Measurements from ENCODE around the gene TRPM2.
A peak's percentile ranks its signal among the peaks of the same experiment; 100 is the strongest.

Gene TRPM2

GRCh38 chr21:44331209-44331608 is 22.2 kb upstream of the TRPM2 start:
- no peak for TF ChIP-seq CTCF (conservative IDR thresholded peaks at IDR 0.05; ENCODE audit: low read length)
- no peak overlapping the region for H3K4me3 ChIP-seq (ENCODE audit: low read length)
- no peak for DNase-seq (ENCODE audit: low read depth)

GRCh38 chr21:44331650-44332307 is 21.6 kb upstream of the TRPM2 start:
- no peak for TF ChIP-seq CTCF (conservative IDR thresholded peaks at IDR 0.05; ENCODE audit: low read length)
- H3K4me3 ChIP-seq (ENCODE audit: low read length), result no peak overlapping the region
- DNase-seq (ENCODE audit: low read depth), result peak; percentile 47

- no peak for TF ChIP-seq CTCF (conservative IDR thresholded peaks at IDR 0.05; ENCODE audit: low read length)
- DNase-seq (ENCODE audit: low read depth), result no peak
- no peak overlapping the region for H3K4me3 ChIP-seq (ENCODE audit: low read length)
Observed at GRCh38 chr21:44332383-44332782, 21.0 kb upstream of the TRPM2 start.

- H3K4me3 ChIP-seq (ENCODE audit: low read length), result no peak overlapping the region
- no peak for DNase-seq (ENCODE audit: low read depth)
- no peak for TF ChIP-seq CTCF (conservative IDR thresholded peaks at IDR 0.05; ENCODE audit: low read length)
Observed at GRCh38 chr21:44332965-44333364, 20.5 kb upstream of the TRPM2 start.

- no peak for DNase-seq (ENCODE audit: low read depth)
- H3K4me3 ChIP-seq (ENCODE audit: low read length), result no peak overlapping the region
- TF ChIP-seq CTCF (conservative IDR thresholded peaks at IDR 0.05; ENCODE audit: low read length), result no peak
Observed at GRCh38 chr21:44333509-44334328, 19.7 kb upstream of the TRPM2 start.

- no peak for DNase-seq (ENCODE audit: low read depth)
- TF ChIP-seq CTCF (conservative IDR thresholded peaks at IDR 0.05; ENCODE audit: low read length), result no peak
- H3K4me3 ChIP-seq (ENCODE audit: low read length), result no peak overlapping the region
Observed at GRCh38 chr21:44334329-44335030, 18.9 kb upstream of the TRPM2 start.

Measured in AG10803 (cell line).